ENCODE measurements around the gene MED8. TPM values are rescaled to one million over a fixed set of nuclear protein-coding genes. Genes with fewer than 3 reads are reported as not detected.
A peak's percentile ranks its signal among the peaks of the same experiment; 100 is the strongest.

MED8 gene
- total and polyA plus RNA-seq, 2 of the 8 experiments (the other 6 are each of a cell fraction or from before 2014, with no cell fraction given): 7.0 to 20.6 TPM

- TF ChIP-seq SAP30 (IDR thresholded peaks at IDR 0.05; ENCODE audit: insufficient read depth, insufficient replicate concordance, low read length) (peak; percentile 26), TBP (IDR thresholded peaks at IDR 0.05; ENCODE audit: low read depth, low read length) (no peak), EP300 (IDR thresholded peaks at IDR 0.05; ENCODE audit: borderline replicate concordance in 1 of 2, low read depth in 2 of 2, low read length in 2 of 2) (no peak), YY1 (IDR thresholded peaks at IDR 0.05; ENCODE audit: low read depth, low read length) (peak; percentile 86), TAF7 (optimal IDR thresholded peaks at IDR 0.05; ENCODE audit: borderline replicate concordance, low read depth, low read length) (peak; percentile 57), TEAD4 (IDR thresholded peaks at IDR 0.05; ENCODE audit: low read depth, low read length) (no peak; the same call in 1 of the 2 replicates), EGR1 (IDR thresholded peaks at IDR 0.05; ENCODE audit: borderline replicate concordance, low read depth, low read length) (no peak), SIX5 (IDR thresholded peaks at IDR 0.05; ENCODE audit: low read depth, low read length) (no peak), CTBP2 (IDR thresholded peaks at IDR 0.05; ENCODE audit: borderline replicate concordance, insufficient read depth, insufficient read length, low read length) (no peak), RNF2 (IDR thresholded peaks at IDR 0.05; ENCODE audit: borderline replicate concordance, low read depth, low read length, missing control alignments, poor library complexity, severe bottlenecking) (no peak), JUND (IDR thresholded peaks at IDR 0.05; ENCODE audit: low read length) (no peak), KDM4A (IDR thresholded peaks at IDR 0.05; ENCODE audit: low read depth, low read length, severe bottlenecking) (peak; percentile 52), KDM1A (IDR thresholded peaks at IDR 0.05; ENCODE audit: borderline replicate concordance, low read length) (no peak), KDM5A (IDR thresholded peaks at IDR 0.05; ENCODE audit: low read length) (no peak)
Observed at GRCh38 chr1:43358121-43358745, 31.4 kb downstream of the MED8 start (continued).

Data from H1 (cell line).